Osteoblast (primary cell): ENCODE results near the gene HES1. TPM values are rescaled to one million over a fixed set of nuclear protein-coding genes. Genes with fewer than 3 reads are reported as not detected.

Experiments used
- DNase-seq: peaks from one replicate; pipeline ENCODE4 v3.0.0; 2011; ENCODE audit warnings: low spot score, mixed read lengths; ENCODE audit not compliant: insufficient read length; ENCODE audit errors: missing footprints
- H2AFZ ChIP-seq: 2 replicates; pipeline ENCODE4 v1.6.0; 2011; ENCODE audit warnings: mild to moderate bottlenecking, low read length
- H3K27ac ChIP-seq: 2 replicates; pipeline ENCODE4 v1.5.1; 2011; ENCODE audit warnings: mild to moderate bottlenecking, low read depth, low read length, moderate library complexity
- H3K27me3 ChIP-seq: 2 replicates; pipeline ENCODE4 v1.6.0; 2012; ENCODE audit warnings: mild to moderate bottlenecking, control low read depth, inconsistent platforms, low read length, moderate library complexity; ENCODE audit not compliant: insufficient read depth
- H3K36me3 ChIP-seq: 2 replicates; pipeline ENCODE4 v1.5.1; 2011; ENCODE audit warnings: mild to moderate bottlenecking, low read length, control low read depth, moderate library complexity; ENCODE audit not compliant: insufficient read depth
- H3K4me1 ChIP-seq: 2 replicates; pipeline ENCODE4 v1.5.1; 2011; ENCODE audit warnings: mild to moderate bottlenecking, low read length, control low read depth, moderate library complexity; ENCODE audit not compliant: insufficient read depth
- H3K4me2 ChIP-seq: 2 replicates; pipeline ENCODE4 v1.6.0; 2011; ENCODE audit warnings: mild to moderate bottlenecking, low read length; ENCODE audit not compliant: insufficient read depth
- H3K4me3 ChIP-seq: fragments of 200-600 bp; sonication (generic); 3 replicates; pipeline ENCODE4 v1.5.1; 2012; ENCODE audit warnings: mild to moderate bottlenecking, low read length, inconsistent platforms; ENCODE audit not compliant: insufficient read depth
- H3K79me2 ChIP-seq: 2 replicates; pipeline ENCODE4 v1.6.0; 2012; ENCODE audit warnings: mild to moderate bottlenecking, low read length, control low read depth, inconsistent platforms; ENCODE audit not compliant: insufficient read depth
- H3K9me3 ChIP-seq: 2 replicates; pipeline ENCODE4 v1.5.1; 2011; ENCODE audit warnings: low read depth, low read length, control low read depth
- H4K20me1 ChIP-seq: 2 replicates; pipeline ENCODE4 v1.6.0; 2012; ENCODE audit warnings: mild to moderate bottlenecking, low read length, control low read depth; ENCODE audit not compliant: insufficient read depth
- CTCF ChIP-seq: IDR thresholded peaks from 2 replicates; pipeline ENCODE4 v1.5.1; 2011; ENCODE audit warnings: mild to moderate bottlenecking, low read depth, low read length, moderate library complexity; ENCODE audit errors: extremely low read depth
- total RNA-seq: library from RNA; depleted of rRNA; stranded (reverse); fragments of >200 nt; gene quantifications from 2 replicates; pipeline ENCODE4 v1.2.3, GENCODE V29; 2012

The HES1 gene
- total RNA-seq = 4.4 and 4.7 TPM in 2 replicates

DNA sequence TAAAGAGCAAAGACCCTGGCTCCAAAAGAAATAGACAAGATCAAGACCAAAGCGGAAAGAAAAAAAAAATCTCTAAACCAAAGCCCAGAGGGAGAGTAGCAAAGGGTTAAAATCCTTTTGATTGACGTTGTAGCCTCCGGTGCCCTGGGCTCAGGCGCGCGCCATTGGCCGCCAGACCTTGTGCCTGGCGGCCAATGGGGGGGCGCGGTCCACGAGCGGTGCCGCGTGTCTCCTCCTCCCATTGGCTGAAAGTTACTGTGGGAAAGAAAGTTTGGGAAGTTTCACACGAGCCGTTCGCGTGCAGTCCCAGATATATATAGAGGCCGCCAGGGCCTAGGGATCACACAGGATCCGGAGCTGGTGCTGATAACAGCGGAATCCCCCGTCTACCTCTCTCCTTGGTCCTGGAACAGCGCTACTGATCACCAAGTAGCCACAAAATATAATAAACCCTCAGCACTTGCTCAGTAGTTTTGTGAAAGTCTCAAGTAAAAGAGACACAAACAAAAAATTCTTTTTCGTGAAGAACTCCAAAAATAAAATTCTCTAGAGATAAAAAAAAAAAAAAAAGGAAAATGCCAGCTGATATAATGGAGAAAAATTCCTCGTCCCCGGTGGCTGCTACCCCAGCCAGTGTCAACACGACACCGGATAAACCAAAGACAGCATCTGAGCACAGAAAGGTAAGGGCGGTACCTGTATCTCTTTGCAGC lies at the start of gene HES1:
HES1 (plus strand) TSS at position 343 of the 713 bp plus-strand sequence; CDS start at position 576, 233 bp downstream.
- Histone ChIP-seq H2AFZ (peak within 1 kb of the TSS; percentile 24), H3K9me3 (no peaks in the 10 kb centered on the region), H3K4me2 (peak within 1 kb of the TSS; percentile 95), H3K36me3 (no peaks in the 10 kb centered on the region), H3K27me3 (no peaks in the 10 kb centered on the region), H3K4me3 (peak within 1 kb of the TSS; percentile 80), H3K27ac (peak within 1 kb of the TSS; percentile 98), H3K79me2 (peaks cover 2% of the 10 kb centered on the region), H4K20me1 (no peaks in the 10 kb centered on the region), H3K4me1 (peaks cover 38% of the 10 kb centered on the region)
- no peak for TF ChIP-seq CTCF
- peak; percentile 100 for DNase-seq

DNA sequence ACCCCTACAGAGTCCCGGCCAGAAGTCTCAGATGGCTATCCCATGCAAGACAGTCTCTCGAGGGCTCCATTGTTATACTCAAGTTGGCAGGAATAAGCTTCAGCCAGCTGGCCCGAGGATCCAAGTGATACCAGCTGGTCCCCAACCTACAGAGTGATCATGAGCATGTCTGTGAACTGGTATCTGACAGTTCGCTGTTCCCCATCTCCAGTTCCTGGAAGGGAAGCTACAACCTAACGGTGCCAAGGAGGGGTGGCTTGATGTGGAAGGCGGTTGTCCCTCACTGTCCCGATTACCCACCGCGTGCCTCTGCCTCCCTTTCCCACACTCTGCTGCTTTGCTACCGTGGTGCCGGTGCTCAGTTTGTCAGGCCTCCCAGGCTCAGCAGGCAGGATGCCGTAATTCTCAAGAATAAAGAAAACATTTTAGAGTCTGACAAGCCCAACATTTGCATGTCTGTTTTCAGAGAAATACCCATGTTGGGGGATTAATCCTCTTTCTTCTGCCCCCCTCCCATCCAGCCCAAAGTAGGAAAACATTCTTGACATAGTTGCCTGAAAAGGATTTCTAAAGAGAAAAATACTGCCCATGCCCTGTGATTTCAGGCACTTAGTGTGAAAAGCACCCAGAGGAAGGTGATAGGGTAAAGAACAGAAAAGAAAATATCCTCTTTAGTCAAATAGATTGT lies 49.4 kb upstream of the HES1 start:
- H3K27ac ChIP-seq = no peak overlapping the region
- peaks cover 31% of the 10 kb centered on the region for H3K4me1 ChIP-seq
- H3K4me2 ChIP-seq = no peak overlapping the region
- H3K4me3 ChIP-seq = no peak overlapping the region
- no peaks in the 10 kb centered on the region for H3K9me3 ChIP-seq
- H3K27me3 ChIP-seq = no peaks in the 10 kb centered on the region
- H2AFZ ChIP-seq = no peak overlapping the region
- DNase-seq = no peak
- no peaks in the 10 kb centered on the region for H4K20me1 ChIP-seq
- no peaks in the 10 kb centered on the region for H3K79me2 ChIP-seq
- no peaks in the 10 kb centered on the region for H3K36me3 ChIP-seq
- no peak for TF ChIP-seq CTCF

GRCh38 chr3:194087280-194087679 lies 48.7 kb upstream of the HES1 start:
- no peak for TF ChIP-seq CTCF

More at GRCh38 chr3:194087280-194087679, 48.7 kb upstream of the HES1 start:
- Histone ChIP-seq H3K4me1 (peaks cover 31% of the 10 kb centered on the region), H3K4me3 (no peak overlapping the region), H3K79me2 (no peaks in the 10 kb centered on the region), H3K36me3 (no peaks in the 10 kb centered on the region), H4K20me1 (no peaks in the 10 kb centered on the region), H2AFZ (no peak overlapping the region), H3K27me3 (no peaks in the 10 kb centered on the region), H3K4me2 (no peak overlapping the region), H3K9me3 (no peaks in the 10 kb centered on the region), H3K27ac (no peak overlapping the region)
- no peak for DNase-seq
